Measurements from ENCODE around the gene SMC1A.
"Not testable (repeated sequence)": the region's sequence is repeated elsewhere in the genome, so short reads cannot be mapped to it uniquely, and the experiment has no call there.

Gene SMC1A

GRCh38 chrX:53422861-53423306 is 430 bp upstream of the SMC1A start, which contains the start of gene RIBC1:
Gene RIBC1 (plus strand): TSS chrX:53422873. CDS start chrX:53426277, 3,404 bp downstream.
- DNase-seq (ENCODE audit: low read depth), result no peak

- no peak for DNase-seq (ENCODE audit: low read depth)
Observed at GRCh38 chrX:53421772-53422085, 725 bp downstream of the SMC1A start.

- DNase-seq (ENCODE audit: low read depth), result no peak
Observed at GRCh38 chrX:53421125-53421524, 1.3 kb downstream of the SMC1A start.

- not testable (repeated sequence) for DNase-seq (ENCODE audit: low read depth)
Observed at GRCh38 chrX:53420351-53420750, 2.1 kb downstream of the SMC1A start.

- no peak for DNase-seq (ENCODE audit: low read depth)
Observed at GRCh38 chrX:53412446-53412845, 10.0 kb downstream of the SMC1A start.

- DNase-seq (ENCODE audit: low read depth), result no peak
Observed at GRCh38 chrX:53403535-53403934, 18.9 kb downstream of the SMC1A start.

- no peak for DNase-seq (ENCODE audit: low read depth)
Observed at GRCh38 chrX:53398216-53398615, 24.2 kb downstream of the SMC1A start.

GRCh38 chrX:53395605-53396298 is 26.7 kb downstream of the SMC1A start:
- DNase-seq (ENCODE audit: low read depth), result no peak

GRCh38 chrX:53383376-53384076 is 38.9 kb downstream of the SMC1A start:
- DNase-seq (ENCODE audit: low read depth), result no peak

GRCh38 chrX:53379747-53380146 is 42.7 kb downstream of the SMC1A start:
- DNase-seq (ENCODE audit: low read depth), result no peak

- no peak for DNase-seq (ENCODE audit: low read depth)
Observed at GRCh38 chrX:53379008-53379710, 43.3 kb downstream of the SMC1A start.

- no peak for DNase-seq (ENCODE audit: low read depth)
Observed at GRCh38 chrX:53377464-53377863, 45.0 kb downstream of the SMC1A start.

- no peak for DNase-seq (ENCODE audit: low read depth)
Observed at GRCh38 chrX:53376888-53377287, 45.6 kb downstream of the SMC1A start.

GRCh38 chrX:53374923-53375322 is 47.5 kb downstream of the SMC1A start:
- no peak for DNase-seq (ENCODE audit: low read depth)

- no peak for DNase-seq (ENCODE audit: low read depth)
Observed at GRCh38 chrX:53374222-53374820, 48.1 kb downstream of the SMC1A start.

- DNase-seq (ENCODE audit: low read depth), result no peak
Observed at GRCh38 chrX:53373307-53373706, 49.1 kb downstream of the SMC1A start.

- not testable (repeated sequence) for DNase-seq (ENCODE audit: low read depth)
Observed at GRCh38 chrX:53366454-53366853, 56.0 kb downstream of the SMC1A start.

GRCh38 chrX:53362449-53362848 is 60.0 kb downstream of the SMC1A start:
- DNase-seq (ENCODE audit: low read depth), result no peak

- no peak for DNase-seq (ENCODE audit: low read depth)
Observed at GRCh38 chrX:53357799-53358530, 64.5 kb downstream of the SMC1A start.

- no peak for DNase-seq (ENCODE audit: low read depth)
Observed at GRCh38 chrX:53356186-53356585, 66.3 kb downstream of the SMC1A start.

- DNase-seq (ENCODE audit: low read depth), result no peak
Observed at GRCh38 chrX:53354669-53355068, 67.8 kb downstream of the SMC1A start.

GRCh38 chrX:53347948-53348347 is 74.5 kb downstream of the SMC1A start:
- DNase-seq (ENCODE audit: low read depth), result no peak

All from GM04503 (cell line).